Stomach smooth muscle (tissue), 2 donors: Measurements from ENCODE around the gene B3GNT8.
"Not testable (repeated sequence)": the region's sequence is repeated elsewhere in the genome, so short reads cannot be mapped to it uniquely, and the experiment has no call there.

ENCODE experiments used
- H3K27ac ChIP-seq: one replicate; pipeline ENCODE4 v1.7.0; 2013; ENCODE audit warnings: mild to moderate bottlenecking, low read length, inconsistent platforms
- H3K27me3 ChIP-seq, 2 donors: one replicate each; pipeline ENCODE4 v1.7.0; 2013; ENCODE audit warnings: low read length in 2 of 2; ENCODE audit not compliant: insufficient read depth in 2 of 2, control insufficient read depth in 1 of 2
- H3K36me3 ChIP-seq, 2 donors: one replicate each; pipeline ENCODE4 v1.7.0; 2013; ENCODE audit warnings: low read length in 2 of 2; ENCODE audit not compliant: control insufficient read depth in 2 of 2, insufficient read depth in 2 of 2
- H3K4me1 ChIP-seq: one replicate; pipeline ENCODE4 v1.7.0; 2013; ENCODE audit warnings: low read length; ENCODE audit not compliant: control insufficient read depth, insufficient read depth
- H3K4me3 ChIP-seq, 2 donors: one replicate each; pipeline ENCODE4 v1.7.0; 2013; ENCODE audit warnings: low read length in 2 of 2
- H3K9ac ChIP-seq, 2 donors: one replicate each; pipeline ENCODE4 v1.7.0; 2013; ENCODE audit warnings: low read length in 2 of 2, mild to moderate bottlenecking in 1 of 2
- H3K9me3 ChIP-seq, 2 donors: one replicate each; pipeline ENCODE4 v1.7.0; 2013; ENCODE audit warnings: low read length in 2 of 2; ENCODE audit not compliant: control insufficient read depth in 2 of 2
- donor health status: healthy.
- donor health status: Pancreatic carcinoma.

Gene B3GNT8

GRCh38 chr19:41413947-41414346, 13.2 kb downstream of the B3GNT8 start:
- H3K36me3 ChIP-seq: peaks cover 40 to 51% of the 10 kb centered on the region in 2 donors
- H3K4me1 ChIP-seq: peaks cover 7% of the 10 kb centered on the region

GRCh38 chr19:41412953-41413352, 14.2 kb downstream of the B3GNT8 start:
- Histone ChIP-seq H3K36me3 (peaks cover 37 to 44% of the 10 kb centered on the region in 2 donors), H3K4me1 (peaks cover 9% of the 10 kb centered on the region), H3K9ac (no peak overlapping the region), H3K27ac (no peak overlapping the region), H3K9me3 (no peaks in the 10 kb centered on the region), H3K4me3 (no peak overlapping the region), H3K27me3 (no peaks in the 10 kb centered on the region)

More at GRCh38 chr19:41413947-41414346, 13.2 kb downstream of the B3GNT8 start:
- Histone ChIP-seq H3K27me3 (no peaks in the 10 kb centered on the region), H3K27ac (no peak overlapping the region), H3K9ac (no peak overlapping the region), H3K9me3 (no peaks in the 10 kb centered on the region), H3K4me3 (no peak overlapping the region)

GRCh38 chr19:41411968-41412265, 15.3 kb downstream of the B3GNT8 start:
- H3K9ac ChIP-seq: no peak overlapping the region
- H3K4me1 ChIP-seq: peaks cover 10% of the 10 kb centered on the region
- no peak overlapping the region for H3K27ac ChIP-seq
- H3K4me3 ChIP-seq: no peak overlapping the region
- H3K36me3 ChIP-seq: peaks cover 33 to 40% of the 10 kb centered on the region in 2 donors
- no peaks in the 10 kb centered on the region for H3K27me3 ChIP-seq
- H3K9me3 ChIP-seq: no peaks in the 10 kb centered on the region

- no peak overlapping the region for H3K4me3 ChIP-seq
- peaks cover 29 to 36% of the 10 kb centered on the region in 2 donors for H3K36me3 ChIP-seq
- H3K27me3 ChIP-seq: no peaks in the 10 kb centered on the region
- peaks cover 10% of the 10 kb centered on the region for H3K4me1 ChIP-seq
- H3K27ac ChIP-seq: no peak overlapping the region
- H3K9me3 ChIP-seq: no peaks in the 10 kb centered on the region
- H3K9ac ChIP-seq: no peak overlapping the region
Measured at GRCh38 chr19:41411100-41411967, 15.8 kb downstream of the B3GNT8 start.

GRCh38 chr19:41410336-41411054, 16.7 kb downstream of the B3GNT8 start:
- Histone ChIP-seq H3K9me3 (no peaks in the 10 kb centered on the region), H3K27ac (no peak overlapping the region)

GRCh38 chr19:41409288-41409687, 17.9 kb downstream of the B3GNT8 start:
- peak overlapping the region; percentile 11 for H3K27ac ChIP-seq
- H3K36me3 ChIP-seq: peaks cover 20 to 25% of the 10 kb centered on the region in 2 donors
- peak overlapping the region in 1 of 2 donors; percentile 29 for H3K9ac ChIP-seq
- H3K9me3 ChIP-seq: no peaks in the 10 kb centered on the region
- H3K27me3 ChIP-seq: no peaks in the 10 kb centered on the region
- peaks cover 14% of the 10 kb centered on the region for H3K4me1 ChIP-seq
- no peak overlapping the region for H3K4me3 ChIP-seq

More at GRCh38 chr19:41410336-41411054, 16.7 kb downstream of the B3GNT8 start:
- H3K27me3 ChIP-seq: no peaks in the 10 kb centered on the region
- H3K4me1 ChIP-seq: peaks cover 14% of the 10 kb centered on the region
- H3K9ac ChIP-seq: no peak overlapping the region
- no peak overlapping the region for H3K4me3 ChIP-seq
- H3K36me3 ChIP-seq: peaks cover 29 to 32% of the 10 kb centered on the region in 2 donors

- H3K4me3 ChIP-seq, H3K27ac ChIP-seq, H3K9ac ChIP-seq, H3K27me3 ChIP-seq, H3K9me3 ChIP-seq: not testable (repeated sequence)
- Histone ChIP-seq H3K4me1 (peaks cover 14% of the 10 kb centered on the region), H3K36me3 (peaks cover 16 to 20% of the 10 kb centered on the region in 2 donors)
Measured at GRCh38 chr19:41408846-41409245, 18.3 kb downstream of the B3GNT8 start.

GRCh38 chr19:41408256-41408655, 18.9 kb downstream of the B3GNT8 start:
- no peak overlapping the region for H3K4me3 ChIP-seq
- H3K9ac ChIP-seq: no peak overlapping the region
- H3K27me3 ChIP-seq: no peaks in the 10 kb centered on the region
- H3K9me3 ChIP-seq: no peaks in the 10 kb centered on the region
- peaks cover 10 to 16% of the 10 kb centered on the region in 2 donors for H3K36me3 ChIP-seq
- peaks cover 14% of the 10 kb centered on the region for H3K4me1 ChIP-seq
- no peak overlapping the region for H3K27ac ChIP-seq

GRCh38 chr19:41407271-41407670, 19.9 kb downstream of the B3GNT8 start:
- Histone ChIP-seq H3K27ac (no peak overlapping the region), H3K9ac (no peak overlapping the region), H3K27me3 (no peaks in the 10 kb centered on the region), H3K4me3 (no peak overlapping the region), H3K4me1 (peaks cover 14% of the 10 kb centered on the region), H3K9me3 (no peaks in the 10 kb centered on the region), H3K36me3 (peaks cover 12% of the 10 kb centered on the region in 2 donors)

GRCh38 chr19:41405776-41406175, 21.4 kb downstream of the B3GNT8 start:
- H3K4me1 ChIP-seq: peaks cover 14% of the 10 kb centered on the region
- no peak overlapping the region for H3K27ac ChIP-seq
- no peaks in the 10 kb centered on the region for H3K27me3 ChIP-seq
- no peak overlapping the region for H3K9ac ChIP-seq
- no peak overlapping the region for H3K4me3 ChIP-seq
- peaks cover 4 to 7% of the 10 kb centered on the region in 2 donors for H3K36me3 ChIP-seq
- H3K9me3 ChIP-seq: no peaks in the 10 kb centered on the region
